Left forelimb (tissue), 1 donor: ENCODE results near the gene CPNE1.

Source experiments
- DNase-seq: peaks from one replicate; pipeline ENCODE4 v3.0.0-alpha.2; 2018; ENCODE audit warnings: low spot score

CPNE1 gene

DNA sequence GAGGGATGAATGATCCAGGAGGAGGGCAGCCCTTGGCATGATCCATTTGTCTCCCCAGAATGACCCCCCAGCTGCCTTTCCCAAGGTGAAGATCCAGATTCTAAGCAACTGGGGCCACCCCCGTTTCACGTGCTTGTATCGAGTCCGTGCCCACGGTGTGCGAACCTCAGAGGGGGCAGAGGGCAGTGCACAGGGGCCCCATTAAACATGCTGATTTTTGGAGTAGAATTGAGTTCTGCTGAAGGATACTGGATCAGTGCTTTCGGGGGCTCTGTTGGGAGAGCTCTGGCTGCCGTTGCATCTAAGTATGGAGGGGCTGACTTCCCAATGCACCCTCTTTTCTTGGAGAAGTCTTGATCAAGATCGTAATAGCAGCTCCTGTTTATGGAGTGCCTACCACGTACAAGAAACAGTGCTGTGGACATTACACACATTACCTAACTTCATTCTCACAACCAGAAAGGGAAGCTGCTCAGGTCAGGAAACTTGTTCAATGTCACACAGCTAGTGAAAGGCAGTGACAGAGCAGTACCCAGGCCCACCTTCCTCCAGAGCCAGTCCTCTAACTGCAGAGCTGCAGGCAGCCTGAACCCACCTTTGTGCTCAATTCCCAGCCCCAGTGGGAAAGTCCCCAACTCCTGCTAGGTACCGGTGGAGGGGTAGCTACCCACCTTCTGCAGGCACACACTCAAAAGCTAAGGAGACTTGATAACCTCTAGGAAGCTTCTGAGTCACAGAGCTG, 43.7 kb downstream of the CPNE1 start:
- DNase-seq: no peak

DNA sequence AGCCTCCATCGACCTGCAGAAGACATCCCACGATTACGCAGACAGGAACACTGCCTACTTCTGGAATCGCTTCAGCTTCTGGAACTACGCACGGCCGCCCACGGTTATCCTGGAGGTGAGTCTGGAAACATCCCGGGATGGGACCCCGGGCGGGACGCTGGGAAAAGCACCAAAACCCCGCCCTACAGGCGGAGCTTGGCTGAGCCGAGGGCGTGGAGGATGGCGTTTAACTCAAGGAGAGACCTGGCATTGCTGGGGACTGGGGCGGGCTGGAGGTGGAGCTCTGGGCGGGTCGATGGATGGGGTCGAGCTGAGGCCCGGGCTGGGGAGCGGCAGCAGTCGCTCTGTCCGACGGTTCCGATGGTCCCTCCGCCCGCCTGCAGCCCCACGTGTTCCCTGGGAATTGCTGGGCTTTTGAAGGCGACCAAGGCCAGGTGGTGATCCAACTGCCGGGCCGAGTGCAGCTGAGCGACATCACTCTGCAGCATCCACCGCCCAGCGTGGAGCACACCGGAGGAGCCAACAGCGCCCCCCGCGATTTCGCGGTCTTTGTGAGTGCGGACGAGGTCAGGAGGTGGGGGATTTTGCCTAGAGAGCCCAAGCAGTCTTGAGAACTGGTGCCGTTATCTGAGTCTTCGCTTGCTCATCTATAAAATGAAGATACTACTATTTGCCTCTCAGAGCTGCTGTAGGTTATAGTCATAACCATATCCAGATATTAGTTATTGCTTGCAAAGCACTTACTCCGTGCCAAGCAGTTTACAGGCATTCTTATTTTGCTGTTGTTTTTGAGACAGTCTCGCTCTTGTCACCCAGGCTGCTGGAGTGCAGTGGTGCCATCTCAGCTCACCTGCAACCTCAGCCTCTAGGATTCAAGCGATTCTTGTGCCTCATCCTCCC, 45.3 kb downstream of the CPNE1 start:
- peak; percentile 91 for DNase-seq

DNA sequence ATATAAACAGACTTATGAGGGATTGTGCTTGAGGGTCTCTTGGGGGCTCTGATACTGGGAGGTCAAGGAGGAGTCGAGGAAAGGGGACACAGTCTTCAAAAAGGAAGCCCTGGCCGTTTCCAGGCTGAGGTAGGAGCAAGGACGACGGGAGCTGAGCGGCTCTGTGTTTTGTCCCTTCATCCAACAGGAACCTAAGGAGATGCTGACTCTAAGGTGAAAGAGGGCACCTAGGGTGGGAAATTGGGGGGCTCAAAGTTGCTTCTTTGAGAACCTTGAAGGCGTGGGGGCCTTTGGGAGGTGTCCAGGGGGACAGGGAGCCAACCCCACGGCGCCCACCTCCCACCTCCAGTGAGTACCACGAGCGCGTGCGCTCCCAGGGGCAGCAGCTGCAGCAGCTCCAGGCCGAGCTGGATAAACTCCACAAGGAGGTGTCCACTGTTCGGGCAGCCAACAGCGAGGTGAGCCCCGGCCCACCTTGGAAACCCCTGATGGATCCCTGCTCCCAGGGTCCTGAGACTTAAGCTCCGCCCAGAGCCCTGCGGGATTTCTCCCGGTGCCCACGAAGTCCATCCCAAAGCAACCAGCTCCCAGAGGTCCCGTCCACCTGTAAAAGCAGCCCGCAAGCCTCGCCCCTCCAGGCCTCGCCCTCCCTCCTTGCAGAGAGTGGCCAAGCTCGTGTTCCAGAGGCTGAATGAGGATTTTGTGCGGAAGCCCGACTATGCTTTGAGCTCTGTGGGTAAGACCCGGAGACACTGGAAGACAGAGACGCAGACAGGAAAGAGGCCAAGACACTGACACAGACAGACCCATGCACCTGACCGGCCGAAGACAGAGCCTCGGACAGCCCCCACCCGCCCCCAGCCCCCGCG, 46.2 kb downstream of the CPNE1 start:
- DNase-seq: no peak

DNA sequence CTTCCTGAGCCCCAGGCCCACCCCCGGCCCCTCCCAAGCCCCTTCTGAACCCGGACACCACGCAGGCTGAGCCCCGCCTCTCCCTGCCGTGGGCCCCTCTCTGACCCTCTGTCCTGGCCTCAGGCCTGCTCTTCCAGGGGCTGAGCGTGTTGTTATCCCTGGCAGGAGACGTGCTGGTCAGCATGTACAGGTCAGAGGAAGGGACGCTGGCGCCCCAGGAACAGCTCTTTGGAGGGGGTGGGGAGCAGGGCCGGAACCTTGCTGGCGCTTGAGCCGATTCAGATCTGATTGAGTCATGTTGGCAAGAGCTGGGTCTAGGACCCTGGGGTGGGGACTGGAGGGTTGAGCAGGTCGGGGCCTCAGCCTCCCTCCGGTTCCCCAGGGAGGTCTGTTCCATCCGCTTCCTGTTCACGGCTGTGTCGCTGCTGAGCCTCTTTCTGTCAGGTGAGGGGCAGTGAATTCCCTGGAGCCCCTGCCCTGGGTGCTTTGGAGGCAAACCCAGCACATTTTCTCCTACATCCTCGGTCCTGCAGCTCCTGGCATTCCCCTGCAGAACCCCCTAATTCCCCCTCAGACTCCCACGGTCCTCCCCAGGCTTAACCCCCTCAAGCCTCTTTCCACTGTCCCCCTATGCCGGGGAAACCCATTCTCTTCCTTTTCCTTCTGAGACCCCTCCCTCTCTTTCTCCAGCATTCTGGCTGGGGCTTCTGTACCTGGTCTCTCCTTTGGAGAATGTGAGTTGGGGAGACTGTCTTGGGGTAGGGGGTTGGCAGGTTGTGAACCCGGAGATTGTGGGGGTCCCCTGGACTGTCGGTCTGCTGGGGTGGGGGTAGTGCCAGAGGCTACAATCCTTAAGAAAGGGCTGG, 47.1 kb downstream of the CPNE1 start:
- DNase-seq: peak; percentile 78

DNA sequence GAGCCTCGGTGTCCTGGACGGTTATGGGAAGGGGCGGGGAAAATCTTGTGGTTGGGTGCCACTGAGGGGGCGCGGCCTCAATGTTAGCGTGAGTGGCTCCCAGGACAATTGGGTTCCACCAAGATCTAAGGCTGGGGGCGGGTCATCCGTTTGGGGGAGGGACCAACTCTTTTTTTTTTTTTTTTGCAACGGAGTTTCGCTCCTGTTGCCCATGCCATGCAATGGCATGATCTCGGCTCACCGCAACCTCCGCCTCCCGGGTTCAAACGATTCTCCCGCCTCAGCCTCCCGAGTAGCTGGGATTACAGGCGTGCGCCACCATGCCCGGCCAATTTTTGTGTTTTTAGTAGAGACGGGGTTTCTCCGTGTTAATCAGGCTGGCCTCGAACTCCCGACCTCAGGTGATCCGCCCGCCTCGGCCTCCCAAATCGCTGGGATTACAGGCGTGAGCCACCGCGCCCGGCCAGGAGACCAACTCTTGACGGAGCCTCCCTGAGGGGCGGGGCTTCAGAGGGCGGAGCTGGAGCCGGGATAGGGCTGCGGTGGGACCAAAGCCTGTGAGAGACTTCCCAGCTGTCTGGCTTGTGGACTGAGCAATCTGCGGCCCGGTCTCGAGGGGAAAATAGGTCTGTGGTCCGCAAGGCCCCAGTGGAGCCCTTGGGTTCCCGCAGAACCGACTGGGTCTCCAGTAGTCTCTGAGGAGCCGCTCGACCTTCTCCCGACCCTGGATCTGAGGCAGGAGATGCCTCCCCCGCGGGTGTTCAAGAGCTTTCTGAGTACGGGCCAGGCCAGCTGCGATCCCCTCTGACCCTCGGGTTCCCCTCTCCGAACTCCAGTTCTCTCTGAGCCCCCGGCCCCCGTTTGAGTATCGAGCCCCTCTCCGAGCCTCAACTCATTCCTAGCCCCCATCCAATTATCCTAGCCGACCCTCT, 48.0 kb downstream of the CPNE1 start:
- DNase-seq: no peak

DNA sequence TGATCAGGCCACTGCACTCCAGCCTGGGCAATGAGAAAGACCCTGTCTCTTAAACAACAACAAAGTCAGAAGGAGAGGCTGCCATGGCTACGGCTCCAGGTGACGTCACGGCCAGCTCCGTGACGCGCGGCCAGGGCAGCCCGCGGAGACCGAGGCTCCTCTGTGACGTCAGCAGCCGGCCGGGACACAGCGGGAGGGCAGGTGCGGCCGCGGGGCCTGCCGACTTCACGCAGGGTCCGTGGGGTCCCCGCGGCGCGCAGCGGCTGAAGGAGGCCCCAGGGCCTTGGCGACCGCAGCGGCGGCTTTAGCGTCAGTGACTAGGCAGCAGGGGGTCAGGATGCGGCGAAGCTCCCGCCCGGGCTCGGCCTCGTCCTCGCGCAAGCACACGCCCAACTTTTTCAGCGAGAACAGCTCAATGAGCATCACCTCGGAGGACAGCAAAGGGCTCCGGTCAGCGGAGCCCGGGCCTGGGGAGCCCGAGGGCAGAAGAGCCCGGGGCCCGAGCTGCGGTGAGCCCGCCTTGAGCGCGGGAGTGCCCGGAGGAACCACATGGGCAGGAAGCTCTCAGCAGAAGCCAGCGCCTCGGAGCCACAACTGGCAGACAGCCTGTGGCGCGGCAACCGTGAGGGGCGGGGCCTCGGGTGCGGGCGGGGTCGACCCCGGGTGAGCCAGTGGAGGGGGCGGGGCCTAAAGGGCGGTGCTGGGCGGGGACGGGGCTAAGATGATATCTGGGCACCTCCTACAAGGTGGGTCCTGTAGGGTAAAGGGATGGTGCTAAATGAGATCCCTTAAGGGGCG, 48.8 kb downstream of the CPNE1 start, which contains the start of gene SPAG4:
Gene SPAG4 (plus strand): TSS at position 163 of the 798 bp plus-strand sequence. CDS start 175 bp downstream, at position 338.
- DNase-seq: peak; percentile 94

DNA sequence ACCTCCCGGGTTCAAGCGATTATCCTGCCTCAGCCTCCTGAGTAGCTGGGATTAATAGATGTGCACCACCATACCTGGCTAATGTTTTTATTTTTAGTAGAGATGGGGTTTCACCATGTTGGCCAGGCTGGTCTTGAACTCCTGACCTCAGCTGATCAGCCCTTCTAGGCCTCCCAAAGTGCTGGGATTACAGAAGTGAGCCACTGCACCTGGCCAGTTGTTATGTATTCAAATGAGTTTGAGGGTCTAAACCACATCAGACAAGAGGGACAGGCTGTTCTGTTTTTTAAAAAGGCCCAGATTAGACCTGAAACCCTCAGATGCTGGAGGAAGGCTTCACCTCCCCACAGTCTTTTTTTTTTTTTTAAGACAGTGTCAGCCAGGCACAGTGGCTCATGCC, 53.2 kb downstream of the CPNE1 start:
- no peak for DNase-seq

DNA sequence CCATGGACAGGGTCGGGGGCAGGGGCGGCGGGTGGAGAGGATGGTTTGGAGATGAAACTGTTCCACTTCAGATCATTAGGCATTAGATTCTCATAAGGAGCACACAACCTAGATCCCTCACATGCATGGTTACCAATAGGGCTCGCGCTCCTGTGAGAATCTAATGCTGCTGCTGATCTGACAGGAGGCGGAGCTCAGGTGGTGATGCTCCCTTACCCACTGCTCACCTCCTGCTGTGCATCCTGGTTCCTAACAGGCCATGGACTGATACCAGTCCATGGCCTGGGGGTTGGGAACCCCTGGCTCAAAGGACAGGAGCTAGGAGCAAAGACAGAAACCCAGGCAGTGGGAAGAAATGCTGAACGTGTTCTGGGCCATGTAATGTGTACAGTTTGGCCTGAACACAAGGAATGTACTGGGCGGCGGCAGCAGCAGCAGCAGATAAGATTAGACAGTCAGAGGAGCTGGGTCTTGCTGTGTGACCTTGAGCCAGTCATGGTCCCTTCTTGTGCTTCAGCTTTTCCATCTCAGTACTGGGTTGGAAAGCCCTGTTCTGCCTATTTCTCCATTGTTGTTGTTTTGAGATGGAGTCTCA, 53.8 kb downstream of the CPNE1 start:
- DNase-seq: no peak

DNA sequence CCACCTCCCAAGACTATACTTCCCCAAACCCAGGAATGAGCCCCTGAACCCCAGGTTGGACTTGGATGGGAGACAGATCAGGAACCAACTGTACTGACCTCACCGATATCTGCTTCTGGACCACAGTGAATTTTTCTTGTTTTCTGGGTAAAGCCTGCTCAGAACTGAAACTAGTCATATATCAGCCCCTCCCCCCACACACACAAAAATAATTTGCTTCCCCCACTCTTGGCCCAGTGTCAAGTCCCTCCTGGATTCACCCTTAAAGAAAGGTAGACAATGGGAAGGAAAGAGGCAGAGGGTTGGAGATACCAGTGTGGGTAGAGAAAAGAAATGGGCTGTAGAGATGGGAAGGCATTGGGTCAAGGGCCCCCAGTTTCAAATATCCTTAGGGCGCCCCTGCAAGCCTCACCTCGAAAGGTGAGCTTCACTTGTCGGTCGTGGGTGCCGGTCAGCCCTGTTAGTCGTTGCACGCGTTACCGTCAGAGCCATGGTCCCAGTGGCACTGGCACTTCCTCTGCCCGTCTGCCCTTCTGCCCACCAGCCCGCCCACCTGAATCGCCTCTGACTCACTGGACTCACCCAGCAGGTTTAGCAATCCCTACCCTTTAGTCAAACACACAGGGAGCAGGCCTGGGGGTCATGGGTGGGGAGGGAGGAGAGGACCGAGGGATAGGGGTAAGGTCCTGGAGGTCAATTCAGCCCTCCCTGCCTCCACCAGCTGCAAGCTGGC, 57.5 kb downstream of the CPNE1 start:
- DNase-seq: no peak

DNA sequence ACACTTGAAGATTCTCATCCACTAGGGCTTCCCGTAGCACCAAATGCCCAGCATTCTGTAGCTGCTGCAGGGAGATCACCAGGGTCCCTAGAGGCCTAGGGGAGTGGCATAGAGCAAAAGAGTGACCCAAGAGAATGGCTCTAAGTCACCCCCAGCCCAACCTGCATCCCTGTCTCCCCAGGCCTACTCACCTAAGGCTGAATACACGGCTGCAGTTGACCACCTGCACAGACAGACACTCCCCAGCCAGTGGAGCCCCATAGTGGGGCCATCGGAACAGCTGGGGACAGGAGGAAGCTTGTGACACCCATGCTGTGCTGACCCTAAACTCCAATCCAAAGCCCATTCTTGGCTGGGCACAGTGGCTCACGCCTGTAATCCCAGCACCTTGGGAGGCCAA, 58.6 kb downstream of the CPNE1 start:
- DNase-seq: no peak

DNA sequence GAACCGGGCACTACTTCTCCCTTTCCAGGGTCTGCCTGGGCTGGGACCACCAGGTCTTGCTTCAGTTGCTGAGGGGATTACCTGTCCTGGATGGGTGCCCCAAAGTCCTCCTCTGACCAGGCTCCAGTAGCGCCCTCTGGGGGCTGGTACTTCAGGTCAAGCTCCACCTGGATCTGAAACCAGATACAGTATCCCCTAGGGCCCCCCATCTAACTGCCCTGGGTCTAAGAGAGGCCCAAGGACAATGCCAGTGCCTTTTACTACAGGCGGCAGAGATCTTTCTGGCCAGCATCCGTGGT, 60.3 kb downstream of the CPNE1 start:
- DNase-seq: no peak

DNA sequence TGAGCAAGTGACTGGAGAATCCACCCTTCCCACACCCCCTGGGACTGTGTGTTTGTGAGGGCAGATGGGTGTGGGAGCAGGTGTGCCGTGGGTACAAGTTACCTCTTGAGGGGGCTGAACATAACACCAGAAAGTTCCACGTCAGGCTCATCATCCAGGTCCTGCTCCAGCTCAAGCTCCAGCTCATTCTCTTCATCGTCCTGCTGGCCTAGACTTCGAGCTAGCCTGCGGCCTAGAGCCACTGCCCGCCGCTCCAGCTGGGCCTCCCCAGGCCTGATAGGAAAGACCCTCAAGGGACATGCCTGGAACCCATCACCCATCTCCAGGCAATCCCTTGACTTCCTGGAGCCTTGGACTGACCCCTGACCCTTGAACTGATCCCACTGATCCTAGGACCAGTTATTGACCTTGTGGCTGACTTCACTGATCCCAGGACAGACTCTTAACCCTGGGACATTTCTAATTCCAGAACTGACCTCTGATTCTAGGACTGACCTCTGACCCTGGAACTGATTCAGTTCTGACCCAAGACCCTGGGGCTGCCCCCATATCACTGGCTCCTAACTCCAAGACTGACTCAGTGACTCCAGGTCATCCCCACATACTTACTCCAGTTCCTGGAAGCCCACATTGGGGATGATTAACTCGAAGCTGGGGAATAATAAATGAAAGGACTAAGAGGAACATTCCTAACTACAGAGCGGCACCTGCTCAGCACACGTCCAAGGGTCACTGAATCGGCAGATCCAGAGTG, 60.8 kb downstream of the CPNE1 start:
- no peak for DNase-seq

DNA sequence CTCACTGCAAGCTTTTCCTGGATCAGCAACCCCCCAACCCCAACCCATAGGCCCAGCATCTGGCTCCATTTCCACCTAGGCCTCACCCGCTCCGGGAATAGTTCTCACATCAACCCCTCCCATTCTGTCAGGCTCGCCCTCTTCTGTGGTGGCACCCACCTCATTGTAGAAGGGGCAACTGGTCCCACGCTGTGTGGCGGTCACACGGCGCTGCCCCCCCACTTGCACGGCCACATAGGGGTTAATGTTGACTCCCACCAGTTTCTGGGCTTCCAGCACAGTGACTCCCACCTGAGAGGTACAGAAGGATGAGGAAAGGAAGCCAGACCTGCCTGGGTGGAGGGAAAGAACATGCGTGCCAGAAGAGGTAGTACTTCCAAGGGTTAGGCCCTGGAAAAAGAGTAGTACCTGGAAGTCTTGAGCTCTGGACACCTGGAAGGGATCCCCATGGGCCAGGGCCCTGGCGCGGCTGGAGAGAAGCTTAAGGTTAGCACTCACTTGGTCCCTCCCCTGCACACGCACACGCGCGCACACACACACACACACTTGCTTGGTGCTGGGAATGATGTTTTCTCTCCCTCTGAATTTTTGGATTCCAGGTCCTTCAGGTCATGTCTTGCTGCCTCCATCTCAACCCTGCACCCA, 61.7 kb downstream of the CPNE1 start:
- no peak for DNase-seq

DNA sequence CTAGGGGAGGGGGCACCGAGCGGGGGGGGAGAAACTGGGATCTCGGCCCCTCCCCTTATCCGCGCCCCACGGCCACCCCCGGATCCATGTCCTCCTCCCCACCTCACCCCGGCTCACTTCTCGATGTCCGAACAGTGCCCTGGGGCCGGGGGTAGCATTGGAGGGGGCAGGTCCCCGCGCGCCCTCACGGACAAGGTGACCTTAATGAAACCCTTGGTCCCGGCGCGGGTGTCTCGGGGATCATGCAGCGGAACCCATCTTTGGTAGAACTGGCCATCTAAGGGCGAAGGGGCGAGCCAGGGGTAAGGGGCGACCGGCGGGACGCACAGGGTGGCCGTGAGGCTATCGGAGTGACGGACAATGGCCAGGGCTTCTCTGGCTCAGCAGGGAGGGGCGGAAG, 62.7 kb downstream of the CPNE1 start:
- DNase-seq: no peak

DNA sequence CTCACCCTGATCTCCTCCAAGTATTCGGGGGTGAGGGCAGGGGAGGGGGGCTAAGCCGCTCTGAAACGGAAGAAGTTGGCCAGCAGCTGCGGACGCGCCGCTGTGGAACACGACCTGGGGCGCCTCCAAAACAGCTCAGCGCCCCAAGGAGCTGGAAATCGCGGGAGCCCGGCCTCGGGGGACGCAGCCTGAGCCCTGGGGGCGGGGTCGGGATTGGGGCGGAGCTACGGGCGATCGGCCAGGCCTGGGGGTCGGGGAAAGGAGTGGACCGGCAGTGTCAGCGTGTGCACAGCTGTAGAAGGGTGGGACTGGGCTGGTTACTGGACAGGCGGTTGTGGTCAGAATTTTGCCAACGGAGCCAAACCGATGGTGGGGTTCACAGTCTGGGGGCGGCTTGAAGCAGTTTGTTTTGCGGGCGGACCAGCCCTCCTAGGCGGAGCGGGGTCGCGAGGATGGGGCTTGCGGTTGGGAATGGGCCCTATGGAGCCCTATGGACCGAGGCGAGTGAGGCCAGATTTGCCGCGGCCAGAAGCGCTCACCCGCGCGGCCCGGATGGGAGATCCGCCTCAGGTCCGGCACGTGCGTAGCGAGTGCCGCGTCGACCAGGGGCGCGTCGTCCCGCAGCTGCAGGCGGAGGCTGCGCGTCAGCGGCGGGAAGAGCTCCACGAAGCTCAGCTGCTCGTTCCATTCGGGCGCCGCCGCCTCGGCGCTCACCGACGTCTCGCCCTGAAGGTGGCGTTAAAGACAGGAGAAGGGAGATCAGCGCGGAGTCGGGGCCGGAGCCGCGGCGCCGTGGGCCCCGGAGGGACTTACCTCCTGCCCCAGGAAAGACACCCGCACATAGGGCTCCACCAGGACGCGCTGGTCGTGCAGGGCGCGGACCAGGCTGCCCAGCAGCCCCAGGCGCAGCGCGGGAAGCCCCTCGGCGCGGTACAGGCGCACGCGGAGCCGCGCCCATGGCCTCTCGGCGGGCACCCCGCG, 63.4 kb downstream of the CPNE1 start:
- peak; percentile 84 for DNase-seq
